OCI-LY3 (cell line): ENCODE results near the gene MCAT.

Experiments
- H2AFZ ChIP-seq: fragments of 200-600, 300-600 bp; shearing (Covaris generic); 2 replicates; pipeline ENCODE4 v1.6.0; 2014; ENCODE audit warnings: antibody characterized with exemption, low read depth, low read length
- H3K27ac ChIP-seq: fragments of 200-600, 300-600 bp; sonication (generic); 2 replicates; pipeline ENCODE4 v1.5.1; 2014; ENCODE audit warnings: mild to moderate bottlenecking, low read length, moderate library complexity, mixed read lengths
- H3K27me3 ChIP-seq: fragments of 200-600, 300-600 bp; sonication (generic); 2 replicates; pipeline ENCODE4 v1.6.1; 2014; ENCODE audit warnings: low read depth, low read length, mixed read lengths
- H3K36me3 ChIP-seq: fragments of 200-600, 300-600 bp; sonication (generic); replicated peaks from 2 replicates; pipeline ENCODE3; 2014; ENCODE audit warnings: low read depth, low read length, mixed read lengths
- H3K4me1 ChIP-seq: fragments of 300-600, 200-600 bp; sonication (generic); 2 replicates; pipeline ENCODE4 v1.6.1; 2014; ENCODE audit warnings: low read length, mixed read lengths
- H3K4me2 ChIP-seq: fragments of 200-600, 300-600 bp; sonication (generic); 2 replicates; pipeline ENCODE4 v1.6.1; 2014; ENCODE audit warnings: low read length, mixed read lengths
- H3K4me3 ChIP-seq: fragments of 300-600, 200-600 bp; sonication (generic); 2 replicates; pipeline ENCODE4 v1.5.1; 2014; ENCODE audit warnings: antibody characterized with exemption, mild to moderate bottlenecking, low read length, moderate library complexity
- H3K79me2 ChIP-seq: fragments of 300-600, 200-600 bp; shearing (Covaris generic); 2 replicates; pipeline ENCODE4 v1.6.1; 2014; ENCODE audit warnings: mild to moderate bottlenecking, low read length, mixed read lengths
- H3K9ac ChIP-seq: fragments of 300-600, 200-600 bp; shearing (Covaris generic); 2 replicates; pipeline ENCODE4 v1.6.0; 2014; ENCODE audit warnings: mild to moderate bottlenecking, low read length, moderate library complexity
- H3K9me3 ChIP-seq: fragments of 200-600, 300-600 bp; shearing (Covaris generic); 2 replicates; pipeline ENCODE4 v1.6.1; 2014; ENCODE audit warnings: low read length, mixed read lengths; ENCODE audit not compliant: insufficient read depth
- H4K20me1 ChIP-seq: fragments of 200-600, 300-600 bp; sonication (generic); 2 replicates; pipeline ENCODE4 v1.6.1; 2016; ENCODE audit warnings: low read length, mixed read lengths; ENCODE audit not compliant: insufficient read depth
- EZH2phosphoT487 ChIP-seq: fragments of 200-600 bp; shearing (Covaris generic); IDR thresholded peaks from 2 replicates; pipeline ENCODE4 v1.6.1; 2018; ENCODE audit warnings: antibody characterized with exemption, mixed run types, low read depth
- TF ChIP-seq, protein P1 (sequence below): fragments of 200-600, 300-600 bp; sonication (generic); IDR thresholded peaks from 2 replicates; pipeline ENCODE4 v1.5.1; 2014; ENCODE audit warnings: antibody characterized with exemption, low read length, low read depth

The MCAT gene

DNA sequence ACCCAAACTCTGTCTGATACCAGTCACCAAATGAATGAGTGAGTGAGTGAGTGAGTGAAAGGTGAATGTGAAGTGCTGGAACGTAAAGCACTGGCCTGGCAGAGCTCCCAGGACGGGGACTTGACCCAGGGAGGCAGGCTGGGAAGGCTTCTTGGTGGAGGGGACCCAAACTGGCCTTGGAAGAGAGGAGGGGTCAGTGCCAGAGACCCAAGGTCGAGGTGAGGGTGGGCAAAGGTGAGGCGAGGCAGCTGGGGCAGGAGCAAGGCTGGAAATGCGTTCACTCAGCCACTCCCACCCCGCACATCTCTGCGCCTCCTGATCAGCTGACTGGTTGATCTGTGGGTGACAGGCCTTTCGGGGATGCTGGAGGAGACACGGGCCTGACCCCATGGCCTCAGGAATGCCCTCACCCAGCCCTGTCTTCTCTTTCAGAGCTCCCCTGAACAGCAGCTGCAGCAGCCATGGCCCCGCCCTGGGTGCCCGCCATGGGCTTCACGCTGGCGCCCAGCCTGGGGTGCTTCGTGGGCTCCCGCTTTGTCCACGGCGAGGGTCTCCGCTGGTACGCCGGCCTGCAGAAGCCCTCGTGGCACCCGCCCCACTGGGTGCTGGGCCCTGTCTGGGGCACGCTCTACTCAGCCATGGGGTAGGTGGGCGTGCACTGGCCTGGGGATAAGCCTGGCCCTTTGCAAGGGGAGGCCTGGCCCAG lies 15.7 kb upstream of the MCAT start:
- Histone ChIP-seq H3K4me1 (no peaks in the 10 kb centered on the region), H3K9ac (no peak overlapping the region), H4K20me1 (no peaks in the 10 kb centered on the region), H3K36me3 (no peaks in the 10 kb centered on the region), H3K79me2 (no peaks in the 10 kb centered on the region), H3K4me3 (no peak overlapping the region), H3K9me3 (no peaks in the 10 kb centered on the region), H3K4me2 (no peak overlapping the region), H2AFZ (no peak overlapping the region), H3K27me3 (no peaks in the 10 kb centered on the region), H3K27ac (no peak overlapping the region)
- TF ChIP-seq EZH2phosphoT487: no peak
- TF ChIP-seq, protein P1, sequence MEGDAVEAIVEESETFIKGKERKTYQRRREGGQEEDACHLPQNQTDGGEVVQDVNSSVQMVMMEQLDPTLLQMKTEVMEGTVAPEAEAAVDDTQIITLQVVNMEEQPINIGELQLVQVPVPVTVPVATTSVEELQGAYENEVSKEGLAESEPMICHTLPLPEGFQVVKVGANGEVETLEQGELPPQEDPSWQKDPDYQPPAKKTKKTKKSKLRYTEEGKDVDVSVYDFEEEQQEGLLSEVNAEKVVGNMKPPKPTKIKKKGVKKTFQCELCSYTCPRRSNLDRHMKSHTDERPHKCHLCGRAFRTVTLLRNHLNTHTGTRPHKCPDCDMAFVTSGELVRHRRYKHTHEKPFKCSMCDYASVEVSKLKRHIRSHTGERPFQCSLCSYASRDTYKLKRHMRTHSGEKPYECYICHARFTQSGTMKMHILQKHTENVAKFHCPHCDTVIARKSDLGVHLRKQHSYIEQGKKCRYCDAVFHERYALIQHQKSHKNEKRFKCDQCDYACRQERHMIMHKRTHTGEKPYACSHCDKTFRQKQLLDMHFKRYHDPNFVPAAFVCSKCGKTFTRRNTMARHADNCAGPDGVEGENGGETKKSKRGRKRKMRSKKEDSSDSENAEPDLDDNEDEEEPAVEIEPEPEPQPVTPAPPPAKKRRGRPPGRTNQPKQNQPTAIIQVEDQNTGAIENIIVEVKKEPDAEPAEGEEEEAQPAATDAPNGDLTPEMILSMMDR: no peak

DNA sequence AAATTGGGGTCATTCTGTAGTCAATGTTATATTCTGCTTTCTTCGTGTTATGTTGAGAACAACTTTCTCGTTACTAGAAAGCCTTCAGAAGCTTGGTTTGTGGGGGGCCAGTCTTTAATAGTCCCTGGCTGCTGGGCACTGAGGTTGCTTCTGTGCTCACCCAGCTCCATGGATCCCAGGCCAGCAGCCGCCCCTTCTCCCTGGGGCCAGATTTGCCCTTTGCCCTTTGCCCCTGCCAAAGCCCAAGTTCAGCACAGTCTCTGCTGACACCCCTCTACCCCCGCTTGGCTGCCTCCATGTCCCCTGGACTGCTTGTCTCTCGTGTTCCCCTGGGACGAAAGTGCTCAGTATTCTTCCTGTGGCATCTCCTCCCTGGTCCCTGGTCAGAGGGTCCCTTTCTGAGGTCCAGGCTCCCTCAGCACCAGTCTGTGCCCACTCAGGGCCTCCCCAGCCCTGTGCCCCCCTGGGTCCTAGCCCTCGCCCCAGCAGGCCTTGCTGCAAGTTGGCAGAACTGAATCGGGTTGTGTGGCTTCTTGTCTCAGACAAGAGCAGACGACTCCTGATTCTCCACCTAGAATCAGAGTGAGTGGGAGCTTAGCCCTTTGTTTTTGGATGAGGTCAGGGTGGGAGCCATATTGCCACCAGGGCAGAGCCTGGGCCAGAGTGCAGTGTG lies 14.8 kb upstream of the MCAT start:
- no peak overlapping the region for H3K27ac ChIP-seq
- H2AFZ ChIP-seq: no peak overlapping the region
- no peaks in the 10 kb centered on the region for H3K9me3 ChIP-seq
- no peaks in the 10 kb centered on the region for H3K27me3 ChIP-seq
- H3K4me2 ChIP-seq: no peak overlapping the region
- H3K79me2 ChIP-seq: no peaks in the 10 kb centered on the region
- H3K4me3 ChIP-seq: no peak overlapping the region
- H3K36me3 ChIP-seq: no peaks in the 10 kb centered on the region
- H4K20me1 ChIP-seq: no peaks in the 10 kb centered on the region
- no peak overlapping the region for H3K9ac ChIP-seq
- 0 out of 2 replicates have a peak, but pooled peaks cover under 1% of the 10 kb centered on the region for H3K4me1 ChIP-seq
- no peak for TF ChIP-seq EZH2phosphoT487
- TF ChIP-seq, protein P1: no peak

DNA sequence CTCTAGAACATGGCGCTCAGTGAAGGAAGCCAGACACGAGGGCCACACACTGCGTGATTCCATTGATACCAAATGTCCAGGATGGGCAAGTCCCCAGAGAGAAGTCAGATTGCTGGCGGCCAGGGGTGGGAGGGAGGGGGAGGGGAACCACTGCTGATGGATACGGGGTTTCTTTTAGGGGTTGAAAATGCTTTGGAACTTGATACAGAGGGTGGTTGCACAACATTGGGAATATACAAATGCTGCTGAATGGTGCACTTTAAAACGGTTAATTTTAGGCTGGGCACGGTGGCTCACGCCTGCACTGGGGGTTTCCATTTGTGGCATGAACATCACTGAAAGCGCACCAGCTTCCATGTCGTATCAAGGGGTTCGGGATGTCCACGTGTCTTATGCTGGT lies 13.2 kb upstream of the MCAT start:
- Histone ChIP-seq H3K9me3 (no peaks in the 10 kb centered on the region), H3K27ac (no peak overlapping the region), H3K9ac (no peak overlapping the region), H4K20me1 (no peaks in the 10 kb centered on the region), H3K4me3 (no peak overlapping the region), H3K36me3 (no peaks in the 10 kb centered on the region), H3K4me1 (peaks cover 11% of the 10 kb centered on the region; the same call in 1 of the 2 replicates), H3K4me2 (no peak overlapping the region), H3K27me3 (peaks cover 6% of the 10 kb centered on the region), H3K79me2 (no peaks in the 10 kb centered on the region), H2AFZ (no peak overlapping the region)
- TF ChIP-seq, protein P1: no peak
- no peak for TF ChIP-seq EZH2phosphoT487

GRCh38 chr22:43155789-43156188 lies 12.6 kb upstream of the MCAT start:
- no peak overlapping the region for H3K4me2 ChIP-seq
- peaks cover 11% of the 10 kb centered on the region; the same call in 1 of the 2 replicates for H3K4me1 ChIP-seq

More at GRCh38 chr22:43155789-43156188, 12.6 kb upstream of the MCAT start:
- Histone ChIP-seq H3K27ac (no peak overlapping the region), H3K27me3 (peaks cover 6% of the 10 kb centered on the region), H2AFZ (no peak overlapping the region), H3K4me3 (no peak overlapping the region), H4K20me1 (no peaks in the 10 kb centered on the region), H3K9me3 (no peaks in the 10 kb centered on the region), H3K36me3 (no peaks in the 10 kb centered on the region), H3K9ac (no peak overlapping the region), H3K79me2 (no peaks in the 10 kb centered on the region)
- TF ChIP-seq, protein P1: no peak
- TF ChIP-seq EZH2phosphoT487: no peak
